Suprapubic skin (tissue), 3 donors: Measurements from ENCODE around the gene KCTD19.

Source experiments
- POLR2AphosphoS5 ChIP-seq, 3 donors: sonication (generic); formaldehyde crosslinking; IDR thresholded peaks; one replicate each; pipeline ENCODE4 v1.6.1; 2017; ENCODE audit warnings: antibody characterized with exemption in 3 of 3
- TF ChIP-seq, protein P1 (sequence below), 2 donors: fragments of 200-600 bp in 1 of 2; fragments of 450-650 bp in 1 of 2; sonication (generic) in 1 of 2; IDR thresholded peaks; one replicate each; pipeline ENCODE4 v1.5.1; 2016 to 2019; ENCODE audit warnings: antibody characterized with exemption in 2 of 2, mild to moderate bottlenecking in 1 of 2, moderate library complexity in 1 of 2

- TF ChIP-seq, protein P1, sequence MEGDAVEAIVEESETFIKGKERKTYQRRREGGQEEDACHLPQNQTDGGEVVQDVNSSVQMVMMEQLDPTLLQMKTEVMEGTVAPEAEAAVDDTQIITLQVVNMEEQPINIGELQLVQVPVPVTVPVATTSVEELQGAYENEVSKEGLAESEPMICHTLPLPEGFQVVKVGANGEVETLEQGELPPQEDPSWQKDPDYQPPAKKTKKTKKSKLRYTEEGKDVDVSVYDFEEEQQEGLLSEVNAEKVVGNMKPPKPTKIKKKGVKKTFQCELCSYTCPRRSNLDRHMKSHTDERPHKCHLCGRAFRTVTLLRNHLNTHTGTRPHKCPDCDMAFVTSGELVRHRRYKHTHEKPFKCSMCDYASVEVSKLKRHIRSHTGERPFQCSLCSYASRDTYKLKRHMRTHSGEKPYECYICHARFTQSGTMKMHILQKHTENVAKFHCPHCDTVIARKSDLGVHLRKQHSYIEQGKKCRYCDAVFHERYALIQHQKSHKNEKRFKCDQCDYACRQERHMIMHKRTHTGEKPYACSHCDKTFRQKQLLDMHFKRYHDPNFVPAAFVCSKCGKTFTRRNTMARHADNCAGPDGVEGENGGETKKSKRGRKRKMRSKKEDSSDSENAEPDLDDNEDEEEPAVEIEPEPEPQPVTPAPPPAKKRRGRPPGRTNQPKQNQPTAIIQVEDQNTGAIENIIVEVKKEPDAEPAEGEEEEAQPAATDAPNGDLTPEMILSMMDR (IDR thresholded peaks at IDR 0.05): no peak
- TF ChIP-seq POLR2AphosphoS5 (IDR thresholded peaks at IDR 0.05): no peak
Observed at GRCh38 chr16:67361038-67361437, 34.5 kb upstream of the KCTD19 start.
